WTC11 (cell line): ENCODE results near the gene CAPN15.

ENCODE experiments used
- CREB1 ChIP-seq: sonication (generic); formaldehyde crosslinking; IDR thresholded peaks from 2 replicates; pipeline ENCODE4 v1.8.0; 2023; ENCODE audit warnings: mild to moderate bottlenecking, missing genetic modification reagents
- CTCF ChIP-seq: fragments of 200-600 bp; IDR thresholded peaks from 2 replicates; pipeline ENCODE4 v1.8.0; 2022; ENCODE audit warnings: antibody characterized with exemption
- ETV6 ChIP-seq: sonication (generic); formaldehyde crosslinking; IDR thresholded peaks from 2 replicates; pipeline ENCODE4 v1.8.1; 2022; ENCODE audit warnings: mild to moderate bottlenecking, missing genetic modification reagents
- MAX ChIP-seq: sonication (generic); formaldehyde crosslinking; IDR thresholded peaks from 2 replicates; pipeline ENCODE4 v1.8.0; 2022; ENCODE audit warnings: mild to moderate bottlenecking, missing genetic modification reagents
- RELA ChIP-seq: sonication (generic); formaldehyde crosslinking; IDR thresholded peaks from 2 replicates; pipeline ENCODE4 v1.8.1; 2022; ENCODE audit warnings: missing genetic modification reagents, mild to moderate bottlenecking, borderline replicate concordance
- USF2 ChIP-seq: sonication (generic); formaldehyde crosslinking; IDR thresholded peaks from 2 replicates; pipeline ENCODE4 v1.8.1; 2023; ENCODE audit warnings: mild to moderate bottlenecking, missing genetic modification reagents, moderate library complexity
- ZBTB43 ChIP-seq: sonication (generic); formaldehyde crosslinking; IDR thresholded peaks from 2 replicates; pipeline ENCODE4 v1.8.1; 2023; ENCODE audit warnings: mild to moderate bottlenecking, missing genetic modification reagents
- ZNF532 ChIP-seq: fragments of 250-450 bp; sonication (Bioruptor Pico); IDR thresholded peaks from 2 replicates; pipeline ENCODE4 v1.9.0; 2021; ENCODE audit warnings: mild to moderate bottlenecking, borderline replicate concordance

- TF ChIP-seq RELA (no peak), ZBTB43 (no peak), CTCF (no peak), USF2 (CRISPR knock-in tag) (no peak), CREB1 (CRISPR knock-in tag) (no peak), ZNF532 (no peak), MAX (CRISPR knock-in tag) (no peak), ETV6 (no peak)
Observed at GRCh38 chr16:533391-534123, 6.0 kb downstream of the CAPN15 start.
